Activated CD8-positive, alpha-beta memory T cell treated with anti-CD3 and anti-CD28 coated beads, Interleukin-2, amount 50 U/mL, for 1 hour (primary cell): ENCODE measurements around the gene GFPT1.

Experiments used
- DNase-seq: peaks from one replicate; pipeline ENCODE4 v3.0.0-alpha.2; 2020; ENCODE audit errors: extremely low read depth

The GFPT1 gene

DNA sequence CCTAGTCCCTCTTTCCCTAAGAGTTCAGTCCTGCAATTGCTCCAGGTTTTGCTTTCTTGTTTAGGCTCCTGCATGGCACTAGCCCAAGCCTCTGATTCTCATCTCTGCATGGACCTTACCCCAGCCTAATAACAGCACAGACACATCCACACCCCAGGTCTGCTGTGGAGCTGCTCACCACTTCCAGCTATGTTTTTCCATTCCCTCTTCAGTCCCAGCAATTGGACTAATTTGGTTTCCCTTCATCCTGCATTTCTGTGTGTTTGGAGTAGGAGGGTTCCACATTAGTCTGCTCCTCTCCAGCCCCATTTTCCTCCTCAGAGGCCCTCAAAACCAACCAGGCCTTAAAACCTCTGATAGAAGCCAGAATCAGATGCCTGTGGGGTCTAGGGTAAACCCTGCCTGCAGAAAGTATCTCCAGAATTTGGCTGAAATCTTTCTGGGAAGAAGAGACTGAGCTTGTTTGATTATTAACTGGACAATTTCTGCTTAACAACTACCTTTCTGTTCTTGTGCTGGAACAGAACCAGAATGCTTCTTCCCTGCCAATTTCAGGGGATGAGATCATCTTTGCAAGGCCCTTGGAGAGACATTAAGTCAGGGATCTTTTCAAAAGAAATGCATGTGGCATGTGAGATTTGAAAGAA lies 95.9 kb downstream of the GFPT1 start:
- DNase-seq: no peak

DNA sequence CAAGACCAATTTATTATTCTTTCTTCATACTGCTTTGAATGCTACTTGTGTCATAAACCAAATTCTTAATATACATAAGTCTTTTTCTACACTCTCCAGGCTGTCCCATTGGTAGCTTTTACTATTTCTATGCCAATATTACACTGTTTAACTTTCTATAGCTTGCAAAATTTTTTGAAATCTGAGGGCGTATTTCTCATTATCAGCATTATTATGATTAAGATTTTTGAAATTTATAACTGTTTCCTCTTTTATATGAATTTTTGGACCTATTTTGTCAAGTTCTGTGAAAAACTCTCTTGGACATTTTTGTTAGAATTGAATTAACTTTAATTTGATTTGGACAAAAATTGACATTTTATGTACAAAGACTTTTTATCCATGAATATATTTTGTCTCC lies 98.6 kb downstream of the GFPT1 start:
- DNase-seq: no peak

DNA sequence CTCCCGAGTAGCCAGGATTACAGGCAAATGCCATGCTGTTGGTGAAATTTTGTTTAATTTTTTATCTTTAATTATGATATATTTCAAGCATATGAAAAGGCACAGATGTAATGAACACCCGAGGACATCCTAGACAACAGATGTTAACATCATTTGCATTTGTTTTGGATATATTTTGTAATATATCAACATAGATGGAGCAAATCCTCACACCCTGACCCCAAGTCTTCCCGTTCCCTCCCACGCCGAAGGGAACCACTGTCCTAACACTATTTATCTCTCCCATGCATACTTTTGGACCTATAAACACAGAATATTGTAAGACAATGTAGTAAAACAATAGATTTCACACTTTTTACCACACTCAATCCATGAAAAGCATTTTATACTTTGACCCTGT lies 99.5 kb downstream of the GFPT1 start:
- no peak for DNase-seq

DNA sequence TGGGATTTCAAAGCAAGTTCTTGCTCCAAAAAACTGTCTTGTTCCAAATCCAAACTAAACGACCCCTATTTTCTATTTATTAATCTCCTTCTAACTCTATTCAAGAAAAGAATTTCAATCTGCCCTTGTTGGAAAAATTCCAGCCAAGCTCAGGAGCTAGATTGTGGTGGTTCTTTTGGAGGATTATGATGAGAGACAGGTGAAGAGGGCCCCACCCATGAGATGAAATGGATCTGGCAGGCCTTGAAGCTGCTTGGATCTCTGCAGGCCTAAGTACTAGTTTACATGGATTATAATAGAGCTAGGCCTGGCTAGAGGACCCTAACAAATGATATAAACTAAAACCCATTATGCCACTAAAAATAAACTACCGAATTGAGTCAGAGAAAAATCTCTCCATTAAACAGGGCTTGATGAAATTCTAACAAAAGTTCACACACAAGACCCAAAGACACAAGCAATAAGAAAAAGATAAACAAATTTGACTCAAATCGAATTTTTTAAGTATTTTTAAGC lies 101.6 kb downstream of the GFPT1 start:
- no peak for DNase-seq

DNA sequence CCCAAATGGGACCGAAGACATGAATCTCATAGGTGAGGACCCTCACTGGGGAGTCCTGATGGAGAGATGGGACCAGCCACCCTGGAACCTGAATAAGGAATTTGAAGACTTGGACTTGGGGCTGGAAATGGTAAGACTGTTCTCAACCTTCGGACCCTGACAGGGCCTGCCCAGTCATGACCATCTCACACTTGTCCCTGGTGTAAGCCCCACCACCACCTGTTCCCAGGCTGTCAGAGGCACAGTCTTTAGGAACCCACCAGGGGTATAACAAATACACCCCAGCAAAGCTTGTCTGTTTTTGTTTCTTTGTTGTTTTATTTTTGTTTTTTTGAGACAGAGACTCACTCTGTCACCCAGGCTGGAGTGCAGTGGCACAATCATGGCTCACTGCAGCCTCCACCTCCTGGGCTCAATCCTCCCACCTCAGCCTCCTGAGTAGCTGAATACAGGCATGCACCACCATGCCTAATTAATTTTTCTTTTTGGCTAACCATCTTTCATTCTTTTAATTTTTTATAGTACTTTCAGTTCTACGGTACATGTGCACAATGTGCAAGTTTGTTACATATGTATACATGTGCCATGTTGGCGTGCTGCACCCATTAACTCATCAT lies 106.1 kb downstream of the GFPT1 start:
- DNase-seq: no peak

DNA sequence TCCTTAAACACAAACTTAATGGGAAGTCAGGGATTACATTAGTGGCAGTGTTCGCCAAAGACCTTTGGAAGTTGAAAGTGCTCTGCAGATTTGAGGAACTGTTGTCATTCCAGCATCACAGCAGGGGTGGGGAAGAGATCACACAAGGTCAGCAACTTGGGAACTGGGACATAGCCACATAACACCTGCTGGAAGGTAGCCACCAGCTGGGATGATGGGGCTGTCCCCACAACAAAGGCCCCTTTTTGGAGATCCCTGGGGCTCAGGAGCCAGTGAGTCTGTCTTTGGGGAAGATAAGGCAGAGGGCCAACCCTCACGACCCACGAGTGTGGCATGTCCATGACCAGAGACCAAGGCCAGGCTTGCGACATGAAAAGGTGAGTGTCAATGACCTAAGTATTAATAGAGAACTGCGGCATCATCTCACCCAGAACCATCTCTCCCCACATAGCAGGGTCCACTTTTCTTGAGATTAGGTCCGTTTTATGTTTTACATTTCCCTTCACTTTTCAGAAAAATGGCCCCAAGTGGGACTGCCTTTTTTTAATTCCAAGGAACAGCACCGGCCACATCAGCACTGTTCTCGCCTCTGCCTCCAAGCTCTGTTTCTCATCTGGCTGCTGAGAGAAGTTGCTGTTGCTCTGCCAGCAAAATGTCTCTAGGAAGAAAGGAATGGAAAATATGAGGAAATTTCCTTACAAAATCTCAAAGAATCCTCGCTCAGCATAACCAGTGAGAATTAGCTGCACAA lies 106.9 kb downstream of the GFPT1 start:
- DNase-seq: no peak

DNA sequence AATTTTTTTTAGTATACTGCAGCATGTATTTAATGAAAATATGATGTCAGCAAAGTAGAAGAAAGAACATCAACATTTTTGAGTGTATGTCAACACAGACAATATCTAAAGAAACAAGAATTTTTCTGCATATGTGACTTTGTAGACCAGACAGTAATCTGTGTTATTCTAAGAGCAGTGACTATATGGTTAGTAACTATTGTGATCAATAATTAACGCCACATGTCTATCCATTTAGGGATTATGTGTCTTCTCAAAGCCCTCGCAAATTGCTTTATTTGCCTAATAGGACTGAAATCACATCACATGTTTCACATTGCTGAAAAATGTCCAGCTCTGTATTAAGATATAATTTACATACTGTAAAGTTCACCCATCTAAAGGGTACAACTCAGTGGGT lies 107.8 kb downstream of the GFPT1 start:
- DNase-seq: no peak

DNA sequence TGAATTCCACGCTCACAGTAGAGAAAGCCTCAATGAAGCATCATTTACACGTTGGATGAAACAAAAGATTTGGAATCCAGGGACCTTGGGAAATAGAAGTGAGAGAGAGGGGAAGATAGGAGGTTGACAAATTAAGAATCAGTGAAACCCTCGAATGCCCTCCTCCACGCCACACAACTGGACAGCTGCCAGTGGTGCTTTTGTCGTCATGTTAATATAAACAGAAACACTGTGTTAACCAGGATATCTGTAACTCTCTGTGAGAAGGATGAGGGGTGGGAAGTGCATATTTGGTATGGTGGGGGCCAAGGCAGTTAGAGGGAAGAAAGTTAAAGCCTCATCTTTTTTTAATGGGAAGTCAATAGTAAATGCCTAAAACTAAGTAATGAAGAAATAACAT lies 108.7 kb downstream of the GFPT1 start:
- DNase-seq: no peak

DNA sequence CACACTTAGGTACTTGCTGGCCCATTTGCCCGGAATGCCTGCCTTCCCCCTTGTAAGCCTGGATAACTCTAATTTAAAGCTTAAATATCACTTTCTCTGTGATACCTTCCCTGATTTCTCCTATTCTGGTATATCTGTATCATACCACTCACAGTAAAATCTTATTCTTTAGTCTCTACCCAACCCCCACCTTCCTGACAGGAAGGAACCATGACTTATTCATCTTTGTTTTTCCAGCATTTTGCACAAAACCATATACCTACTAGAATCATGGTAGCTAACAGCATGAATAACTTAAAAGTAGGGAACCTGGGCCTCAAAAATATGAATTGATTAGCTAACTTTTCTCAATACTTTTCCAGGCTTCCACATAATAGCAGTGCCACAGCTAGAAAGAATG lies 111.5 kb downstream of the GFPT1 start:
- DNase-seq: no peak

DNA sequence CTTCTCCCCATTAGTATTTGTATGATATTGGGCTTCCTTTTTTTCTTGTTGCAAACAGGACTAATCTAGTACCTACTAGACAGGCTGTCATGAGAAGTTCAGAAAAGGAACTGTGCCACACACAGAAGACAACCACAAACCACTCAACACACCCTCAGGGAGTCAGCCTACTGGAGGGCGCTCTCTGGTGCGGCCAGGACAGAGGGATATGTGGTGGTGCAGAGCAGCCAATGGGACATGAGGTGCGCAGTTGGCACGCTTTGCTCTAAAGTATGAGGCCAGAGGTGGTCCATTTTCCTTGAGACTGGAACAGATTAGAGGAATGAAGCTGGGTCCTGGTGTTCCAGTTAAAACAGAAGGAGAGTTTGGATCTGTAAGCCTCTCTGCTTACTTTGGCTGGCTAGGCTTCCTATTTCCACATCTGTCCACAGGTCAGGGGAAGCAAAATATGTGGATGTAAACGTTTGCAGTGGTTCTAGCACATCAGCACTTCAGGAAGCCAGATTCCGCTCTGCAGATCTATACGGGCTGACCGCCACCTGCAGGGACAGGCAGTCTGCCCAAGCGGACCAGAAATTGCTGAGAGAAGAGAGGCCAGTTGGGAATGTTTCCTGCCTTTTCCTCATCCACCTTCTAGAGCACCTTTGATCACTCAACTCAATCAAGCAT lies 114.1 kb downstream of the GFPT1 start:
- no peak for DNase-seq

DNA sequence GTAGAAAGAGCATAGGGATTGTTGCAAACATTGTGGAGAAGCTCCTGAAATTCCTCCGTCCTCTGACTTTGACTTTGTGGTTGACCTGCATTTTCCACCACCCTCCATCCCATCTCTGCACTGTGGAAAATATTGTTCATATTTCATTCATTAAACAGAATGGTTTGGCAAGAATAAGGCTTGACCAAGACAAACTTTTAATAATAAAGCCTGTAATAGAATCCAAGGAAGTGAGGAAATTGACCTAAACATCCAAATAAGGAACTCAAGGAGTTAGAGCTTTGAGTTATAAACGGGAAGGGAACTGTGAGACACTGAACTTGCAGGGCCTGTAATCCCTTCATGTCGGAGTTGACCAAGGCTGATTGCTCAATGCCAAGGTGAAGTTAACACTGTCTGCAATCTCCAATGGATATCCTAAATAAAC lies 115.2 kb downstream of the GFPT1 start:
- no peak for DNase-seq
